GM18517 (cell line): ENCODE results near the gene TOM1L2.
A peak's percentile ranks its signal among the peaks of the same experiment; 100 is the strongest.

Experiments used
- ATAC-seq: cut with Tn5 transposase; IDR thresholded peaks from one replicate; pipeline ENCODE4 v1.9.1; 2021; ENCODE audit warnings: mild to moderate bottlenecking, moderate library complexity; ENCODE audit not compliant: unreplicated experiment

Gene TOM1L2

DNA sequence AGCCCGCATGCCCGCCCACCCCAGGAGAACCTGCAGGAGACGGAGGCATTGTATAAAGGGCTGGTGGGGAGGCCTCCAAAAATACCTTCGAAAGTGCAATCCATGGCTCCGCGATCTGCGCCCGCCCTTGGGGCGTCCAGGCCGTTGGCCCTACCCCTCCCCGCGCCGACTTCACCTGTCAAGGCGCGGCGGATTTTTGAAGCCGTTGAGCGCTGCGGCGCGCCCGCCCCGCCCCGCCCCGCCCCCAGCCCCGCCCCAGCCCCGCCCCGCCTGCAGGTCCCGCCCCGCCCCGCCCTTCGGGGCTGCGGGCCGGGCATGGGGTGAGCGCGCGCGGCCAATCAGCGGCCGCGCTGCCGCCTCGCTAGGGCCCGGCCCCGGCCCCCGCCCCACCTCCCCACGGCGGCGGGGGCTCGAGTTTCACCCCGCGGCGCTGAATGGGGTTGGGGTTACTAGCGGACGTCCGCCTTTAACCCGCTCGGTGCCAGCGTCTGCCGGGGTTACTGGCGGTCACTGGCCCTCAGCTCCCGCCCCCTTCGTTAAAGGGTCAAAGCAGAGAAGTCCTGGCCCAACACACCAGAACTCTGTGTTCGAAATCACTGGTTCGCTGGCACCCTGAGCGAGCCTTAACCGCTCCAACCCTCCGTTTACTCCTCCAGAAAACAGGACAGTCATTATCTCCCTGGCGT, 148.6 kb downstream of the TOM1L2 start:
- ATAC-seq: peak; percentile 53

DNA sequence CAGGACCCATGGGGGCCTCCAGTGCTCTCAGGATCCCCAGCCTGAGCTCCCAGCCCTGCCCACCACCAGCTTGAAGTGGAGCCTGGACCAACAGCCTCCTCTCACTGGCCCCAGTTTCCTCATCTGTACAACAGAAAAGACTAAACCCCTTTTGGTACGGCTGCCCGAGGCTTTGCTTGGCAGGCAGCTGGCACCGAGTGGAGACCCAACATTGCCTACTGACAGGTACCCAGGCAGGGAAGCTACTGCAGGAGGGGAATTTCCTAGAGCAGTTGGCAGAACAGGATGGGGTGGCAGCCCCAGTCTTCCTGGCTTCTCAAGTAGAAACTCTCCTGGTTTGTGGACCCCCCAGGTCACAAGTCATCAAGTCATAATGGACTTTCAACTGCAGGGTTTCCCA, 149.6 kb downstream of the TOM1L2 start:
- ATAC-seq: no peak

DNA sequence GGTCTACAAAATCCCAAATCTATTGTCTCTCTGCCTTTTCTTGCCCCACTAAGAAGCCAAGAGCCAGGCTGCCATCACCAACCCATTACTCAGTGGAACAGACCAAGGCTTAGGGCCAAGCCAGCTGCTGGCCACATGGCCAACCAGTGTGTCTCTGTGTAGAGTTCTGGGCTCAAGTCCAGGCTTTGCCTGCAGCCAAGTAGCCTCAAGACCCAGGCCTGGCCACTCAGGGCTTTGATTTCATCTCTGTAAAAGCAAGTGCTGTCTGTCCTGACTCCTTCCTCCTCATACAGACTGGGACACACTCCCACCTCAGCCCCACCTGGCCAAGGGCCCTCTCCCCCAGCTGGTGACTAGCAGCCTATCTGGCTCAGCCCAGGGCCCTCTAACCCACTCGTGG, 150.0 kb downstream of the TOM1L2 start:
- no peak for ATAC-seq

DNA sequence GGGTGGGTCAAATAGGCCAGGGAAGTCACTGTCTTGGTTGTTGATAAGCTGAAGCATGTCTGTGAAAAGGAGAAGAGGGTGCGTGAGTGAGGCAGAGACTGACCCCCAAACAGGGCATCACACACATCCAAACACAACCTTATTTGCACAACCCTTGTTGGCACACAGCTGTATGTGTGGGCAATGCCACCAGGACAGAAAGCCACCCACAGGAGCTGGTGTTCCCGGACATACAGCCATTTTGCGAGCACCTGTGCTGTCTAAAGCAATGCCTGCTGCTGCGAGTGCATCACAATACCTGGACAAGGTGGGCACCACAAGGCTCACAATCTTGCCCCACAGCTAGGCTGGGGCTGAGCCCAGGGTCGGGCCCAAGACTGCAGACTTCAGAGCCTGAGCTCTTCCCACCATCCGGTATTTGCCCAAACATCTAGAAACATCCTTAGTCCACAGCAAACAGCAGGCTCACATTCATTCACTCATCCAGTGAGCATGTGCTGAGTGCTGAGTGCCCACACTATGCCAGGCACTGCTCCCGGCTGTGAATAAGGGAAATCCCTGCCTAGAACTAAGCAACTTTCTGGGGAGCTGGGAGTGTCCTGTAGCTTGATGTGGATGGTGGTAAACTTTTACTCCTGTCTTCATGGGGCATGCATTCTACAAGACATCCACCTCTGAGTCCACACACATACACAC, 151.6 kb downstream of the TOM1L2 start:
- ATAC-seq: no peak

DNA sequence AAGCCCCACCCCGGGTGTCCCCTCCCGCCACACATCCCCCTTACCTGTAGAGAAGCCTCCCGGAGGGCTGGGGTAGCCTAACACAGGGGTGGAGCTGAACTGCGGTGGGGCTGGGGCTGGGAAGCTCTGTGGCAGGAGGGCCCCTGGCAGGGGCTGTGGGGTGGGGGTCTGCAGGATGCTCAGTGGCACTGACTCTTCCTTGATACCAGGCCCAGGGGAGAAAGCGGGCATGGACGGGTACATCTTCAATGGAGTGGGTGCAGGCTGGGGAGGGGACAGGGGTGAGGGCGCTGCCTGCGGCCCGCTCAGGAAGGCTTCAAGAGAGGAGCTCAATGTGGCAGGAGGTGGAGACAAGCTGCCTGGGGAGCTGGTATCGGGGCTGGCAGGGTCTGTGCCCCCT, 152.2 kb downstream of the TOM1L2 start:
- ATAC-seq: no peak

DNA sequence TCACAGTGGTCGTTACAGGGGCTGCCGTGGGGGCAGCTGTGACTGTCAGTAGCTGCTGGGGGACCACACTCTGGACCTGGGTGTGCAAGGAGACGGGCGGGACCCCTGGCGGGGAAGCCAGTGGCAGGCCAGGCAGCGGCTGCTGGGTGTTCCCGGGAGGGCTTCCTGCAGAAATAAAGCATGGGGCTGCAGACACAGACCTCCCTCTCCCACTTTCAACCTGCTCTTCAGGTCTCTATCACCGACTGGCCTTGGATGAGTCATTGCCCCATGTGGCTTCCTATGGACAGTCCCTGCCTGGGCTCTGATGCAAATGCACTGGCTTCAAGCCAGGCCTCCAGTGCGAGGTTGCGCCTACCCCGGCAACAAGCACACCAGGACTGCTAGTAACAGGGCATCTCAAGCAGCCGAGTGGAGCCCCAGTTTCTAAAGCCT, 152.6 kb downstream of the TOM1L2 start:
- ATAC-seq: no peak

DNA sequence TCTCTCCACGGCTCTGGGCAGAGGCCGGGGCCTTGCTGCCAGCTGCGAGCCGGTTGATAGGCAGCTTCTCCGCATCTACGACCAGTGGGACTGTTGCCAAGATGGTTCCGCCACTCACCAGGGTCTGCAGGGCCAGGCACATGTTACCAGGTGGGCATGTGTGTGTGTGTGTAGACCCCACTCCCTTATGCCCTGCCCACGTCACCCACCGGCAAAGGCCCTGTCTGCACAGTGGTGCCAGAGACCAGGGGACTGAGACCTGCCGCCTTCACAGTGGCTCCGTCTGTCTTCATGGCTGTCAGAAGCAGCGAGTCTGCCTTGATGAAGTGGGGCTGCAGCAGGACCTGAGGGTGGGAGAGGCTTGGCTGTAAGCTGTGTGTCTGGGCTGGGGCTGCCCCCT, 153.1 kb downstream of the TOM1L2 start:
- no peak for ATAC-seq

DNA sequence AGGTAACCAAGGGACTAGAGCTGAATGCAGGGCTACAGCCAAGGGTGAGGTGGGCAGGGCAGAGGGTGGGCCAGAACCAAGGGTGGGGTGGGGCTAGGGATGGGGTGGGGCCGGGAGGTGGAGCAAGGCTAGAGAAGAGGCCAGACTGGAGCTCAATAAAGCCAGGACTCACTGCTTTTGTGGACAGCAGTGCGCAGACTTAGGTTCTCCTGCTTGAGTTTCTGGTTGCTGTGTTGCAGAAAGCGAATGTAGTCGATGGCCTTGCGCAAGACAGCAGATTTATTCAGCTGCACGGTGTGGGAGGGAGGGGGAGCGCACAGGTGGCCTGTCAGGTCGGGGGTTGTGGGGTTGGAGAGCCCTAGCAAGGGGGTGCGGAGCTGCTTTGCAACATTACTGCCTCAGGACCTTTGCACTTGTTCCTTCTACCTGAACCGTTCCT, 154.1 kb downstream of the TOM1L2 start:
- ATAC-seq: no peak

DNA sequence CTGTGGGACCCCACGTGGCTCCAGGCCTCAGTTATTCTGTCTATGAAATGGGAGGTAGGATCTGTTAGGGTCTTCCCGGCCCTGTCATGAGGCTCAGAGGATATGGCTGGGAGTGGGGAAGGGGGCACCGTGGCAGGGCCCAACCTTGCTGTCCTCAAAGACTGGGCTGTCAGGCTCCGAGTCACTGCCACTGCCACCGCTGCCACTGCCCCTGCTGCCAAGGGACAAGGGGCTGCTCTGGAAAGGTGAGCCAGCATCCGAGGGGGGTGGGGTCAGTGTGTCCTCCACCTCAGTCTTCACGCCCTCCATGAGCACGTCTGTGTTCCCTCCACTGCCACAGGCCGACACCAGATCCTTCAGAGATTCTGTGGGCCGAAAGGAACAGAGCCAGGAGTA, 154.7 kb downstream of the TOM1L2 start:
- no peak for ATAC-seq

DNA sequence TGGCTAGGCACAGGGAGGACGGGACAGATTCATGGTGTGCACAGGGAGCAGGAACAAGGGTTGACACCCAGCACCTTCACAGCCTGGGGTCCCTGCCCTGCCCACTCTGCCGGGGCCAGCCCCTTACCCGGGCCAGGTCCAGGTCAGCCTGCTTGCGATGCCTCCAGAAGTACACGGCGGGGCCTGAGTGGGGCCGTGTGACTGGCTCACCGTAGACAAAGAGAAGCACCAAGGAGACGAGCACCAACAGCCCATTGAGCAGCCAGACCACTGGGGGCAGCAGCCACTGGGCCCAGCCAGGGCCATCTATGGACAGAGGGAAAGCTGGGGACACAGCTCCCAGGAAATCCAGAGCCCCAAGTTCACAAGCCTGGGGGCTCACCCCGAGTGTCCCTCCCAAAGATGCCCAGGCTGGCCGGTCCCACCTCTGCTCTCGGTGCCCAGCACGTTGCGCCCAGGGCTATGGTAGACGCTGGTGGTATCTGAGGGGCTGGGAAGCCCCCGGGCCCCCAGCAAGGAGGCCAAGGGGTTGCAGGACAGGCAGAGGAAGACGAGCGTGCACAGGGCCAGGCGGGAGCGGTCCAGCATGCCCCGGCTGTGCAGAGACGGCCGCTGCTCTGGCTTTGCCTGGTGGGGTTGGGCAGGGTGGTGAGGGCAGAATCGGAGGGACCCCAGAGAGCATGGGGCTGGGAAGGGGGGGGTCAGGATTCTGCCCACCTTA, 155.2 kb downstream of the TOM1L2 start:
- ATAC-seq: no peak

DNA sequence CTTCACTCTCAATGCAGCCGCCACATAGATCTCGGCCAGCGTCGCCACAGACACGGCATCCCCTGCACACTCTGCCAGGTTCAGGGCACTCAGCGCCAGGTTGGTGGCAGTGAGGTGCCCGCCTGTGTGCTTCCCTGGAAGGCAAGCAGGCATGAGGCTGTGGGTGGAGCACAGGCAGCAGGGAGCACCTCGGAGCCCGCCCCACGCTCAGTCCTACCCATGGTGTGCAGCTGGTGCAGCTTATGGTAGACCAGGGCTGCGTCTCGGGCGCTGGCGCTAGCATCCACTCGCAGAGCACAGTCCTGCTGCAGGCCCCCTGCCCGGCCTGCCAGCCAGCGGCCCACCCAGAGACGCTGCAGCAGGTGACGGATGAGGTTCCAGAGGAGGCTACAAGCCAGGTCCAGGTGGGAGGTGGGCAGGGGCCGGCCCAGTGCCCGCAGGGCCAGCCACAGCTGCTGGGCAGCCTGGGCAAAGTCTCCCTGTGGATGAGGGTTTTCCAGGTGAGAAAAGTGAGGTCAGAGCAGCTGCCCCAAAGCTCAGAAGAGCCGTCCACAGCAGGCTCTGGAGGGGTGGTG, 155.9 kb downstream of the TOM1L2 start:
- ATAC-seq: no peak

DNA sequence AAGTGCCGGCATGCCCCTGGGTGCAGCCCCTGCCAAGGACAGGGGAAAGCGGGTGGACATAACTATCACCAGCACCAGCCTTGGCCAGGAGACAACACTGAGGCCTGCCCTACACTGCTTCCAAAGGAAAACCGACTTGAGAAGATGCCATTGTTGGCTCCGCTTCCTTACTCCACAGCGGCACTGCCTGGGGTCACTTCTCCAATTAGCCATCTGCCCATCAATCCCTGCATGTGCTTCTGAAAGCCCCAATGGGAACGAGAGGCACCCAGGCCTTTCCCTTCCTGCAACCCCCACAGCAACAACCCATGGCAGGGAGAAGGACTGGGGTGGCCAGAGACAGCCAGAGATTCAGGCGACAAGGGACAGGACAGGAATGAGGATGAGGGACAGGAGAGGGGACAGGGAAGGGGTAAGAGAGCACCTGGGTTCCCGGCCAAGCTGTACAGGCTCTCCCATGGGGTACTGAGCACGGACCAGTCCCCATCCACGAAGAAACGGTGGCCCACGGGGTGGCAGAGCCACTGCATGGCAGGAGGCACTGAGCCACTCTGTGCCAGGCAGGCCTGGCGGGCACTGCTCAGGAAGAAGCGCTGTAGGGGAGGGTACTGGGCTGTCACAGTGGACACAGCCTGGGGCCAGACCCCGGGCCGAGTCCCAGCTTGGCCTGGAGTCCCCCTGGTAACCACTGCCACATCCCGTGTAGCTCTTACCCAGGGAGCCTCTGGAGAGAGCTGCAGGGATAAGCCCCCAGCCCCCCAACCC, 156.6 kb downstream of the TOM1L2 start:
- ATAC-seq: no peak

DNA sequence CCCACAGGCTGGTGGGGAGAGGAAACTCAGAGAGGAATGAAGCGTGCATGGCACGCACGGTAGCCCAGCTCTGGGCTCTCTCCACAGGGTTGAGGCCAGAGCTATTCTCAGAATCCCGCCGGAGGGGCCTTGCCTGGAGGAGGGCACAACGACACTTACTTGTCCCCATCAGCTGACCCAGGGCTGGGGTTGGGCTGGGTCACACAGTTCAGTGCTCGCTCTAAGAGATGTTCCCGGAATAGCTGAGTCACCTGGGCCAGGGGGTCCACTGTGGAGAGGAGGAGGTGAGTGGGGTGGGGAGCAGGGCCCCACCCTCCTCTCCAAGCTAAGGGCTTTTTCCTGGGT, 157.2 kb downstream of the TOM1L2 start:
- no peak for ATAC-seq

DNA sequence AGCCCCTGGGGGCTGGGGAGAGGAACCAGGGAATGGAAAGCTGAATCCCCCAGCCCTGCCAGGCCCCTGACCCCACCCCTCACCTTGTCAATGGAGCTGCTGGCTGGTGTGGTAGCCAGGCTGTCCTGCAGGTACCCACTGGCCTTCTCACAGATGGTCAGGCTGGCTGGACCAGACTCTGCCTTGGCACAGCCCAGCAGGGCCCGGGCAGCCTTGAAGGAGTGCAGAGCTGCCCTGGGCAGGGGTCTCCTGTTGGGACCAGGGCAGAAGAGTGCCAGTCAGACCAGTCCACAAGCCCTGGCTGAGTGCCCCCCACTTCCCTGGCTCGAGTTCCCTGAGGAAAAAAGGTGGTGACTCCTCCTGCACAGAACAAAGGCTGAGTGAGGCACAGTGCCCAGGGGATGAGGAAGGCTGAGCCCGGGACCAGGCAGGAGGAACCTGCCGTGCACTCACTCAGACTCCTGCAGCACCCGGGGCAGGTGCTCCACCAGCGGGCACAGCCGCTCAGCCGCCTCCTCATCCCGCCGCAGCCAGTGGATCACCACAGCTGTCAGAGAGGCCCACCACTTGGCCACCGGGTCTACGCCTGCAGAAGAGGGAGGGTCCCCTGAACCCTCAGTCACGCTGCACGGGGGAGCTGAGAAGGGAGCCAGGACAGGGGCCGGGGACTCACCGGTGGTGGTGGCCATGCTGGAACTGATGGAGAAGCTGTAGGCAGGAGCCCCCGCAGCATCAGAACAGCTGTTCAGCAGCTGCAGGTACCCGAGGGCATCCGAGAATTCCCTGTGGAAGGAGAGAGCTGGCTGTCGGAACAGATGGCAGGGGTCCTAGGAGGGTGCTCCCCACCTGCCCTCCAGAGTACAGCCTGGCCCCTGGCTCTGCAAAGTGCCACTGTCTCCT, 157.8 kb downstream of the TOM1L2 start:
- ATAC-seq: no peak

DNA sequence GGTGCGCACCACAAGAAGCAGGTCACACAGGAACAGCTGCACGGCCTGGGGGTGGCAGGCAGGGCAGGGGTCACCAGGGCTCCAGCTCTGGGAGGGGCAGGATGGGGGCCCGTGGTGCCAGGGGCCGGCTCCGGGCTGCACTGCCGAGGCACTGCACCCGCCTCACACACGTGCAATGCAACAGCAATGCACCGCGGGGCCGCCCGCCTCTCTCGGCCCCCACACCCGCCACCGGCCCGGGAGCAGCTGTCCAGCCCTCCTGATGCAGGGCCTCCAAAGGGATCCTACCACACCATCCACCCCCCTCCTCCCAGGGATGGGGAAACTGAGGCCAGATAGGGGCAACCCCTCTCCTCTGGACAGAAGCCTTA, 158.5 kb downstream of the TOM1L2 start:
- no peak for ATAC-seq

DNA sequence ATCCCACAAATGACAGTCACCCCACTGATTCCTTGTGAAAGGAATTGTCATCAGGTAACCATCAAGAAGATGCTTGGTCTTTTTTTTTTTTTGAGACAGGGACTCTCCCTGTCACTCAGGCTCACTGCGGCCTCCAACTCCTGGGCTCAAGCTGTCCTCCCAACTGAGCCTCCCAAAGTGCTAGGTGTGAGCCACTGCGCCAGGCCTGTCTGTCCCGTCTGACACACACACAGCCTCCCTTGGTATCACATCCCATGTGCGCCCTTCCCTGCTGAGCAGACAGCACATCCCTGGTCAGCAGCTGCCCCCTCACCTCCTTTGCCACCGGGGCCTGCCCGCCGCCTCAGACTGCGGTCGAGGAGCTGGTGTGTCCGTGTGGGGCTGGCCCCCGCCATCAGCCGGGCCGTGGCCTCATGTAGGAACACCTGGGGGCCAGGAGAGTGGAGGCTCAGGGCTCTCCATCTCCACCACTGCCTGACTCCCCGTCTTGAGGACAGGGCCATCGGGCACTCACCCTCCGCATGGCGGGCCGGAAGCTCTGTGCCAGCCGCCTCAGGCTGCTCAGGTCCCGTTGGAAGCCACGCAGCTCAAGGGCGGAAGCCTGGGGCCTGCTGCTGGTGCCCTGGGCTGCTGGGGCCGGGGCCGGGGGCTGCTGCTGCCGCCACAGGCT, 159.0 kb downstream of the TOM1L2 start:
- no peak for ATAC-seq

DNA sequence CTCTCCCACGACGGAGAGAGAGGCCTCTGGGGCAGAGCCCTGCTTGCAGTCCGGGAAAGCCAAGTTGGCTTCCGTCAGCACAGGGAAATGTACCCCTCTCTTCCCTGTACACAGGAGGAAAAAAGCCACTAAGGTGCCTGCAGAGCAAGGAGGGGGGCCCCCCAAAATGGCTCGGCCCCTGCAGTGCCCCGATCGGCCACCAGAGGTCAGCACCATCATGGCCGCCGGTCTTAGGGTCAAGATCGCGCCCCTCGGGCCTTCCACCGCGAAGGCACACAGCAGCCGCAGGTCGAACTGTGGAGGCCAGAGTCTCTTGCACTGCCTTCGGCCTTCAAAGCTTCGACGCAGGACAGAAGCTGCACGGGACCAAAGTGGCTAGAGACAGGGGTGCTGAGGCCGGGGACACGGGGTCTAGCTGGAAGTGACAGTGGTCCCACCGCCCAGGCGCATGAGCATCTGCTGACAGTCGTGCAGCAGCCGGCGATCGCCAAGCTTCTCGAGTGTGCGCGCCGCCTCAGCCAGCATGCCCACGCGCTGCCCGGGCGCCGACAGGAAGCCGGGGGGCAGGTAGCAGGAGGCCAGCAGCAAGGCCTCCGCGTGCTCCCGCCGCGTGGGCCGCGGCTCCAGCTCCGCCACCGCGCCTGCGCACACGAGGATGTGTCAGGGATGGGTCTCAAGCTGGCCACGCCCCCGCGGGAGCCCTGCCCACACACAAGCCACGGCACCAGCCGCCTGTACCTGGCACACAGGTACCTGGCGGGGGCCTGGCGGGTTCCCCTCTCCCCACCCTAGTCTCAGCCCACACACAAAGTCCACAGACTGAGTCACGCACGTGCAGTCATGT, 159.8 kb downstream of the TOM1L2 start:
- ATAC-seq: no peak

DNA sequence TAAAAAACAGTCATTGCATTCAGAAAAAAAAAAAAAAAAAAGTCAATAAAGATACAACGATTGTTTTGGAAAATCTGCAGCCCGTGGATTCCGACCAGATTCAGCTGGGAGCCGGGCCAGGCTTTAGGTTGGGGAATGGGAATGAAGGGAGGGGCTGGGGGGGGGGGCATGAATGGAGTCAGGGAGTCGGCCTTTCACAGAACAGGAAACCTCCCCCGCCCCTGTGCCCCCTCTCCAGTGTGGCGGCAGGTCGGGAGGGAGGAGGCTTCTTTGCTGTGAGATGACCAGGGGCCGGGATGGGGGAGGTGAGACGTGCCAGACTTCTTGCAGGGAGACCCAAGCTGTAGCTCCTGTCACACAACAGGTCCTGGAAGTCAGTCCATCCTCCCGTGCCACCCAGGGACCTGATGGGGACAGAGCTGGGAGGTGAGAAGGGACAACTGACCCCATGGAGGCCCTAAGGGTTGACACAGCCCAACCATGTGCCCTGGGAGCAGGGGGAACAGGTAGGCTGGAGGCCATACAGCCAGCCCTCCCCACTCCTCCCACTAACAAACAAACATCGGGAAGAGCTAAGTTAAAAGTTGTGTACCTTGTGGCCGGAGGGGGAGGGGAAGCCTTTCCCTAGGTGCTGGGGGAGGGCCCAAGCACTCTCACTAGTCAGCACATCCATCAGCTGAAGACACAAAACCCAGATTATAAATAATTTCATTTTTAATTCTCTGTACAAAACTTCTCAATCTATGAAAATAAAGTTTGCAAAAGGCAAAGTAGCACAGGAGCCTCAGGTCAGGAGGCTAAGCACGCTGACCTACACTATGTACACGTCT, 160.6 kb downstream of the TOM1L2 start:
- ATAC-seq: no peak
